Body of pancreas (tissue), 4 donors: ENCODE measurements around the gene FAM53C.

Experiments
- CTCF ChIP-seq, 7 experiments: fragments of 450-650 bp in 4 of 7; fragments of 200-600 bp in 3 of 7; sonication (generic) in 3 of 7; IDR thresholded peaks; one replicate each; pipeline ENCODE4 v1.5.1; 2016 to 2019; ENCODE audit warnings: antibody characterized with exemption in 7 of 7
- POLR2A ChIP-seq, 3 donors: fragments of 450-650 bp; IDR thresholded peaks; one replicate each; pipeline ENCODE4 v1.6.1; 2016; ENCODE audit warnings: antibody characterized with exemption in 3 of 3, mild to moderate bottlenecking in 2 of 3

GRCh38 chr5:138339091-138339456, 1.0 kb downstream of the FAM53C start:
- TF ChIP-seq CTCF (IDR thresholded peaks at IDR 0.05) (no peak), POLR2A (IDR thresholded peaks at IDR 0.05) (no peak)
